OCI-LY3 (cell line): Measurements from ENCODE around the gene GALNT16.

Experiments
- H2AFZ ChIP-seq: fragments of 200-600, 300-600 bp; shearing (Covaris generic); 2 replicates; pipeline ENCODE4 v1.6.0; 2014; ENCODE audit warnings: antibody characterized with exemption, low read depth, low read length
- H3K27ac ChIP-seq: fragments of 200-600, 300-600 bp; sonication (generic); 2 replicates; pipeline ENCODE4 v1.5.1; 2014; ENCODE audit warnings: mild to moderate bottlenecking, low read length, moderate library complexity, mixed read lengths
- H3K27me3 ChIP-seq: fragments of 200-600, 300-600 bp; sonication (generic); 2 replicates; pipeline ENCODE4 v1.6.1; 2014; ENCODE audit warnings: low read depth, low read length, mixed read lengths
- H3K36me3 ChIP-seq: fragments of 200-600, 300-600 bp; sonication (generic); replicated peaks from 2 replicates; pipeline ENCODE3; 2014; ENCODE audit warnings: low read depth, low read length, mixed read lengths
- H3K4me1 ChIP-seq: fragments of 300-600, 200-600 bp; sonication (generic); 2 replicates; pipeline ENCODE4 v1.6.1; 2014; ENCODE audit warnings: low read length, mixed read lengths
- H3K4me2 ChIP-seq: fragments of 200-600, 300-600 bp; sonication (generic); 2 replicates; pipeline ENCODE4 v1.6.1; 2014; ENCODE audit warnings: low read length, mixed read lengths
- H3K4me3 ChIP-seq: fragments of 300-600, 200-600 bp; sonication (generic); 2 replicates; pipeline ENCODE4 v1.5.1; 2014; ENCODE audit warnings: antibody characterized with exemption, mild to moderate bottlenecking, low read length, moderate library complexity
- H3K79me2 ChIP-seq: fragments of 300-600, 200-600 bp; shearing (Covaris generic); 2 replicates; pipeline ENCODE4 v1.6.1; 2014; ENCODE audit warnings: mild to moderate bottlenecking, low read length, mixed read lengths
- H3K9ac ChIP-seq: fragments of 300-600, 200-600 bp; shearing (Covaris generic); 2 replicates; pipeline ENCODE4 v1.6.0; 2014; ENCODE audit warnings: mild to moderate bottlenecking, low read length, moderate library complexity
- H3K9me3 ChIP-seq: fragments of 200-600, 300-600 bp; shearing (Covaris generic); 2 replicates; pipeline ENCODE4 v1.6.1; 2014; ENCODE audit warnings: low read length, mixed read lengths; ENCODE audit not compliant: insufficient read depth
- H4K20me1 ChIP-seq: fragments of 200-600, 300-600 bp; sonication (generic); 2 replicates; pipeline ENCODE4 v1.6.1; 2016; ENCODE audit warnings: low read length, mixed read lengths; ENCODE audit not compliant: insufficient read depth
- CTCF ChIP-seq: fragments of 200-600, 300-600 bp; sonication (generic); IDR thresholded peaks from 2 replicates; pipeline ENCODE4 v1.5.1; 2014; ENCODE audit warnings: antibody characterized with exemption, low read length, low read depth
- EZH2phosphoT487 ChIP-seq: fragments of 200-600 bp; shearing (Covaris generic); IDR thresholded peaks from 2 replicates; pipeline ENCODE4 v1.6.1; 2018; ENCODE audit warnings: antibody characterized with exemption, mixed run types, low read depth

GALNT16 gene

GRCh38 chr14:69314327-69314726, 54.4 kb downstream of the GALNT16 start:
- no peak overlapping the region for H3K4me2 ChIP-seq
- H3K27me3 ChIP-seq = peaks cover 5% of the 10 kb centered on the region; the same call in 1 of the 2 replicates
- TF ChIP-seq CTCF (no peak), EZH2phosphoT487 (no peak)
- no peaks in the 10 kb centered on the region for H3K36me3 ChIP-seq
- H3K4me3 ChIP-seq = no peak overlapping the region
- no peak overlapping the region for H2AFZ ChIP-seq
- no peak overlapping the region for H3K9ac ChIP-seq
- H3K9me3 ChIP-seq = no peaks in the 10 kb centered on the region
- no peaks in the 10 kb centered on the region for H3K79me2 ChIP-seq
- H3K4me1 ChIP-seq = peaks cover 5% of the 10 kb centered on the region; the same call in 1 of the 2 replicates
- H4K20me1 ChIP-seq = no peaks in the 10 kb centered on the region
- H3K27ac ChIP-seq = no peak overlapping the region

GRCh38 chr14:69315301-69315700, 55.3 kb downstream of the GALNT16 start:
- no peak overlapping the region for H3K4me2 ChIP-seq
- peaks cover 3% of the 10 kb centered on the region; the same call in 1 of the 2 replicates for H3K27me3 ChIP-seq
- no peak overlapping the region for H2AFZ ChIP-seq
- no peaks in the 10 kb centered on the region for H3K9me3 ChIP-seq
- H4K20me1 ChIP-seq = no peaks in the 10 kb centered on the region
- H3K27ac ChIP-seq = no peak overlapping the region
- no peaks in the 10 kb centered on the region for H3K36me3 ChIP-seq
- H3K4me3 ChIP-seq = no peak overlapping the region
- TF ChIP-seq EZH2phosphoT487 = no peak
- no peak for TF ChIP-seq CTCF
- no peak overlapping the region for H3K9ac ChIP-seq
- no peaks in the 10 kb centered on the region for H3K79me2 ChIP-seq
- peaks cover 5% of the 10 kb centered on the region; the same call in 1 of the 2 replicates for H3K4me1 ChIP-seq

- Histone ChIP-seq H3K27ac (no peak overlapping the region), H4K20me1 (no peaks in the 10 kb centered on the region), H3K4me1 (peaks cover 5% of the 10 kb centered on the region; the same call in 1 of the 2 replicates), H3K4me2 (no peak overlapping the region), H3K27me3 (no peaks in the 10 kb centered on the region), H2AFZ (no peak overlapping the region), H3K79me2 (no peaks in the 10 kb centered on the region), H3K9me3 (no peaks in the 10 kb centered on the region), H3K4me3 (no peak overlapping the region), H3K36me3 (no peaks in the 10 kb centered on the region), H3K9ac (no peak overlapping the region)
- TF ChIP-seq CTCF (no peak), EZH2phosphoT487 (no peak)
These were observed 56.6 kb downstream of the GALNT16 start for GRCh38 chr14:69316449-69317101.

GRCh38 chr14:69317102-69317755, 57.3 kb downstream of the GALNT16 start:
- Histone ChIP-seq H3K4me2 (no peak overlapping the region), H3K4me3 (no peak overlapping the region), H3K9me3 (no peaks in the 10 kb centered on the region), H3K27me3 (no peaks in the 10 kb centered on the region), H2AFZ (no peak overlapping the region), H3K4me1 (peaks cover 5% of the 10 kb centered on the region; the same call in 1 of the 2 replicates), H3K36me3 (no peaks in the 10 kb centered on the region), H3K79me2 (no peaks in the 10 kb centered on the region), H3K9ac (no peak overlapping the region), H3K27ac (no peak overlapping the region), H4K20me1 (no peaks in the 10 kb centered on the region)
- TF ChIP-seq EZH2phosphoT487 (no peak), CTCF (no peak)
